GM13977 (cell line): ENCODE measurements around the gene GRAMD1A.
"Not testable (repeated sequence)": the region's sequence is repeated elsewhere in the genome, so short reads cannot be mapped to it uniquely, and the experiment has no call there.

Experiments
- DNase-seq: peaks from one replicate; pipeline ENCODE4 v3.0.0; 2012; ENCODE audit warnings: low spot score
- CTCF ChIP-seq: IDR thresholded peaks from 2 replicates; pipeline ENCODE4 v1.5.1; 2012; ENCODE audit warnings: mild to moderate bottlenecking, control low read depth; ENCODE audit not compliant: insufficient read depth; ENCODE audit errors: extremely low read depth, missing control alignments
- in situ Hi-C: fragments of 300-500 bp; cut with MboI; formaldehyde crosslinking; loops from one replicate; pipeline ENCODE4 v1.12.0; 2022; ENCODE audit warnings: low sequenced_read_pairs, low pct_unique_long_range_greater_than_20kb, mixed read lengths, inconsistent platforms; ENCODE audit not compliant: unreplicated experiment

GRAMD1A gene

GRCh38 chr19:34967551-34967950 is 32.6 kb upstream of the GRAMD1A start:
- TF ChIP-seq CTCF = no peak
- in situ Hi-C loops = loop anchor here (10.0 kb wide), 1 partner anchor 47 kb away; no protein-coding TSS in a partner anchor
- DNase-seq = no peak

- TF ChIP-seq CTCF = no peak
- in situ Hi-C loops = loop anchor here (10.0 kb wide), 1 partner anchor 45 kb away; no protein-coding TSS in a partner anchor
- DNase-seq = no peak
These were observed 30.4 kb upstream of the GRAMD1A start for GRCh38 chr19:34969721-34970120.

GRCh38 chr19:34970185-34970780 is 29.8 kb upstream of the GRAMD1A start:
- DNase-seq, in situ Hi-C loops: not testable (repeated sequence)

GRCh38 chr19:34972163-34972705 is 27.9 kb upstream of the GRAMD1A start:
- in situ Hi-C loops = no loop called here
- DNase-seq = no peak
- no peak for TF ChIP-seq CTCF

GRCh38 chr19:34974646-34975045 is 25.5 kb upstream of the GRAMD1A start:
- in situ Hi-C loops = no loop called here
- DNase-seq = no peak
- TF ChIP-seq CTCF = no peak

GRCh38 chr19:34975056-34975455 is 25.1 kb upstream of the GRAMD1A start:
- TF ChIP-seq CTCF = no peak
- DNase-seq = no peak
- in situ Hi-C loops = no loop called here

GRCh38 chr19:34976611-34977010 is 23.5 kb upstream of the GRAMD1A start:
- in situ Hi-C loops = no loop called here
- no peak for DNase-seq
- TF ChIP-seq CTCF = no peak
